ENCODE measurements around the gene ZNF175. TPM values are rescaled to one million over a fixed set of nuclear protein-coding genes. Genes with fewer than 3 reads are reported as not detected.
A peak's percentile ranks its signal among the peaks of the same experiment; 100 is the strongest.

Gene ZNF175
- total and polyA plus RNA-seq, 2 donors from 2014 or later = 3.3 to 20.1 TPM

DNA sequence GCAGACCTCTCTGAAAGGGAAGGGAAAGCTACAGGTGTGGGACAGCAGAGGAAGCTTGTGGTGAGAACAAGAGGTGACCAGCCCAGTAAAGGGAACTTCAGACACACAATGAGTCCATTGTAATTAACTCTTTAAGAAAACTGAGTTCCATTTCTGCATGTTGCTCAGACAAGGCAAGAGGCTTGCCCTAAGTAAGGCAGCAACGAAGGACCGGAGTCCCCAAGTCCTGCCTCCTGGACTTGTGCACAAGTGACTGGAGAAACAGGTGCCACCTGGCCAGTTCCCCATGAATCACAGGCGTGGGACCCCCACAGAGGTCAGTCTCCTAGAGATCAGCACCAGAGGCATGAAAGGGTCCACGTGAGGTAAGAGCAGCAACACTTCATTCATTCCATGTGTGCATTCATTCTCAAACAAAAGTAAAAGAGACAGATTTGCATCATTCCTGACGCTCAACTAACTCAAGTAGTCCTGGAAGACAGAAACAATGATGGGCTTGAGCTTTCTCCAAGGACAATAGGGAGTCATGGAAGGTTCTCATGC, 24.9 kb upstream of the ZNF175 start:
- intact Hi-C loops (cut with DNase I) = no loop called here
- no peak for TF ChIP-seq CTCF (IDR thresholded peaks at IDR 0.05; ENCODE audit: borderline replicate concordance, extremely low read depth, insufficient read depth)
- Histone ChIP-seq H3K9me3 (ENCODE audit: control insufficient read depth in 2 of 3, insufficient read depth in 1 of 3, low read length in 3 of 3) (no peaks in the 10 kb centered on the region), H3K36me3 (ENCODE audit: control insufficient read depth in 2 of 3, insufficient read depth in 3 of 3, low read length in 3 of 3) (no peaks in the 10 kb centered on the region), H3K9ac (ENCODE audit: low read length in 3 of 3) (no peak overlapping the region), H3K27ac (ENCODE audit: low read depth in 2 of 2, low read length in 2 of 2) (no peak overlapping the region), H3K4me3 (ENCODE audit: low read length in 3 of 3) (no peak overlapping the region), H3K27me3 (ENCODE audit: control insufficient read depth, insufficient read depth, low read length) (no peaks in the 10 kb centered on the region), H3K4me1 (ENCODE audit: control insufficient read depth in 2 of 3, insufficient read depth in 2 of 3, low read depth in 1 of 3, low read length in 3 of 3) (no peaks in the 10 kb centered on the region)
- peak in 1 of 5 donors; percentile 37 for DNase-seq
- no peak for FAIRE-seq

GRCh38 chr19:51546650-51547396, 24.3 kb upstream of the ZNF175 start:
- no peak overlapping the region for H3K4me3 ChIP-seq (ENCODE audit: low read length in 3 of 3)
- no peaks in the 10 kb centered on the region for H3K27me3 ChIP-seq (ENCODE audit: control insufficient read depth, insufficient read depth, low read length)
- intact Hi-C loops (cut with DNase I) = no loop called here
- H3K4me1 ChIP-seq (ENCODE audit: control insufficient read depth in 2 of 3, insufficient read depth in 2 of 3, low read depth in 1 of 3, low read length in 3 of 3) = no peaks in the 10 kb centered on the region
- no peaks in the 10 kb centered on the region for H3K36me3 ChIP-seq (ENCODE audit: control insufficient read depth in 2 of 3, insufficient read depth in 3 of 3, low read length in 3 of 3)
- H3K9ac ChIP-seq (ENCODE audit: low read length in 3 of 3) = no peak overlapping the region
- no peak overlapping the region for H3K27ac ChIP-seq (ENCODE audit: low read depth in 2 of 2, low read length in 2 of 2)
- FAIRE-seq = no peak
- DNase-seq = no peak
- no peak for TF ChIP-seq CTCF (IDR thresholded peaks at IDR 0.05; ENCODE audit: borderline replicate concordance, extremely low read depth, insufficient read depth)
- H3K9me3 ChIP-seq (ENCODE audit: control insufficient read depth in 2 of 3, insufficient read depth in 1 of 3, low read length in 3 of 3) = no peaks in the 10 kb centered on the region

DNA sequence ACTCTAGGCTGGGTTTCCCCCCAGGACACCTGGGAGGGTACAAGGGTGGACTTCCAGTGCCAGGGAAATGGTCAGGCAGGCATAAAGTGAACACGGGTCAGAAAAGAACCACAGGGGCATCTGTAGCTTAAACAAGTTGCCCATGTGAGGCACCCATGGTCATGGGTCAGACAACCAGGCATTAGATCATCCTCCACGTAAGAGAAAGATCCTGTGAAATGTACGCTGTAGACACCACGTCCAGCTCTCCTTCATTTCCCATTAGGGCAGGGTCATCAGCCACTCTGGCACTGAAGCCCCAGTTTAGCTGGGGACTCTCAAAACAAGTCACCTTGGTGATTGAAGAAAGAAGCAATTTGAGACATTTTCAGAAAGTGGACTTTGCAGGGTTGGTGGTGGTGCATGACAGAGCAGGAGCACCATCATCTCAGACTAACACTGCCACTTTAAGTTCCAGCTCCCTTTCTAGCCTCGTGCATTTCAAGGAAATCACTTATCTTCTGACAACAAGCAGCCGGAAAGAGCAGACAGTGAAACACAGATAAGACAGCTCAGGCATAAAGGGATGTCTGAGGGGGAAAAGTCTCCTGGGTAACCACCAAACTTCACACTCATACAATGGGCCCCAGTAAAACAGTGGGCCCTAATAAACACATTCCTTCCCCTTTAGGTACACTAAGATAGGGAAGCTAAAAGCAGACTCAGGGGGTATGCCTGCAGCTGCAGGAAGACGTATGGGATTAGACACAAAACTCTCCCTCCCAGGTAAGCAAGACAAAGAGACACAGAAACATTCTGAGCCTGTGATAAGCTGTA, 23.5 kb upstream of the ZNF175 start:
- Histone ChIP-seq H3K27ac (ENCODE audit: low read depth in 2 of 2, low read length in 2 of 2) (no peak overlapping the region), H3K27me3 (ENCODE audit: control insufficient read depth, insufficient read depth, low read length) (no peaks in the 10 kb centered on the region)
- DNase-seq = no peak

More for the DNA sequence above, 23.5 kb upstream of the ZNF175 start:
- TF ChIP-seq CTCF (IDR thresholded peaks at IDR 0.05; ENCODE audit: borderline replicate concordance, extremely low read depth, insufficient read depth) = no peak
- FAIRE-seq = no peak
- intact Hi-C loops (cut with DNase I) = no loop called here
- H3K9ac ChIP-seq (ENCODE audit: low read length in 3 of 3) = no peak overlapping the region
- H3K36me3 ChIP-seq (ENCODE audit: control insufficient read depth in 2 of 3, insufficient read depth in 3 of 3, low read length in 3 of 3) = no peaks in the 10 kb centered on the region
- H3K4me3 ChIP-seq (ENCODE audit: low read length in 3 of 3) = no peak overlapping the region
- no peaks in the 10 kb centered on the region for H3K4me1 ChIP-seq (ENCODE audit: control insufficient read depth in 2 of 3, insufficient read depth in 2 of 3, low read depth in 1 of 3, low read length in 3 of 3)
- no peaks in the 10 kb centered on the region for H3K9me3 ChIP-seq (ENCODE audit: control insufficient read depth in 2 of 3, insufficient read depth in 1 of 3, low read length in 3 of 3)
